Erythroblast (primary cell): Measurements from ENCODE around the gene RIPK1.
"Not testable (repeated sequence)": the region's sequence is repeated elsewhere in the genome, so short reads cannot be mapped to it uniquely, and the experiment has no call there.

ENCODE experiments used
- DNase-seq, 2 experiments: peaks; one replicate each; lab custom pipeline; 2025; lab: John Stamatoyannopoulos, UW
- GATA1 ChIP-seq: IDR thresholded peaks from 2 replicates; pipeline ENCODE4 v1.6.1; 2011; ENCODE audit warnings: low read depth, mild to moderate bottlenecking, control low read depth, low read length, moderate library complexity
- POLR2A ChIP-seq: IDR thresholded peaks from 2 replicates; pipeline ENCODE4 v1.6.1; 2011; ENCODE audit warnings: mild to moderate bottlenecking, low read length

RIPK1 gene

DNA sequence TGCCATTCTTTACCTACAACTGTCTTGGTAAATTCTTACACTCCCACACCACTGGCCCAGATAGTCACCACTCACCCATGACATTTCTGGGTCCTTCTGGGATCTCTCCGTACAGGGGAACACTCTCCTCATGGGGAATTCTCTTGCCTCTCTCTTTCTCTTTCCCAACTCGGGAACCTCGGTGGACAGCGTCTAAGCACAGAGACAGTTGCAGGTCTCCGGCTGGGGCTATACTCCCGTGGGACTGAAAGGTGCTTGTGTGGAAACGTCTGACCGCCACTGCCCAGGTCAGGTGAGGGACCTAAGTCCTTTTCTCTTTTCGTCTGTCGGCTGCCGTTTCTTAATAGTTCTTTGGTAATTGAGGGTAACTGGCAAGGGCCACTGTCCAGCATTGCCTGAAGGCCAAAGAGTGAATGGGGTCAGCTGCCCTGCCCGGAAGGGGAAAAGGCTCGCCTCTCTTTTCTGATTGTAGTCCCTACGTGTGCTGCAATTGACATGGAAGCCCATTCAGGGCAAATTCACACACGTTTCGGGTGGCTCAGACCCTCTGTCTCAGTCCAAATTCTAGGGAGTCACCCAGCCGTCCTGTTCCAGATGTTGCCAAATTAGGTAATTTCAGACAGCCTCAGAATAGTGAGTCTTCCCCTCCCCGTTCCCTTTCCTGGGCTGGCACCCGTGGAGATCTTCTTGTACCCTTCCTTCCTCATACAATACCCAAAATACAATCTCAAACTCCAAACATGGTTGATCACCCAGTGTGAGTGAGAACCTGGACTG is 31.2 kb upstream of the RIPK1 start:
- DNase-seq, result no peak
- TF ChIP-seq POLR2A (no peak), GATA1 (no peak)

DNA sequence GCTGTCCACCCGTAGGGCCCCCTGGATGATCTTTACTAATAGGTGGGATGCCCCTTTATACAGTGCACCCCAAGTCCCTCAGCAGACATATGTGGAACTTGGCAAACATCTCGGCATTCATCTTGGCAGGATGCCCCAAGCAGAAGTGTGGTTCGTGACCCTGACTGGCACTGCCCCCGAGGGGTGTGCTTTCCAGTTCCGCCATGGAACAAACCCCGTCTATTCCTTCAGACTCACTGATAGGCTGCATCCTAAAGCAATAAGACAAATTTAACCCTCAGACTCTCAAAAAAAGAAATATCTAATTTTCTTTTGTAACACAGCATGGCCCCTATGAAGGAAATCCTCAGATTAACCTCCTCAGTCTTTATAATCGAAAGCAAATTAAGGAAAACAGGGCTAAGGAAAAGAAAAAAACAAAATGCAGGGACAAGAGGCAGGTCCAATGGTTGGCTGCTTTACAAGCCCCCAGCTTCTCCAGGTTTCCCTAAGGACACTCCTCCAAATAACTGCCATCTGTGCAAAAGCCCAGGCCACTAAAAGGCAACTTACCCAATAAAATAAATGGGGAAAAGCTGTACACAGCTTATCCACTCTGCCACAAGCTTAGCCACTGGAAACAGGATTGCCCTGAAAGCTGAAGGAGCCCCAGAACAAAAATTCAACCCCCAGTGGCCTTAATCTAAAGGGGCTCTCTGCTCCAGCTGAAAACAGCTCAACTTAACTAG is 30.5 kb upstream of the RIPK1 start:
- DNase-seq, result no peak

DNA sequence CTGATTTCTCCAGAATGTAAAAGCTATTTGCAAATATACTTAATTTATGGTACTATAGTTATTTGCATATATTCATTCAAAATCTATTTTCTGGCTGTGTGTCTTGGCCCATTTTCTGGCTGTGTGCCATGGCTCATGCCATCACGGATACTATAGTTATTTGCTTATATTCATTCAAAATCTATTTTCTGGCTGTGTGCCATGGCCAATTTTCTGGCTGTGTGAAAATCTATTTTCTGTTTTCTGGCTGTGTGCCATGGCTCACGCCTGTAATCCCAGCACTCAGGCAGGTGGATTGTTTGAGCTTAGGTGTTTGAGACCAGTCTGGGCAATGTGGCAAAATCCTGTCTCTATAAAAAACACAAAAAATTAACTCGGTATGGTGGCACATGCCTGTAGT is 28.9 kb upstream of the RIPK1 start:
- TF ChIP-seq POLR2A, result no peak
- TF ChIP-seq GATA1, result no peak
- no peak for DNase-seq

More for the DNA sequence above, 30.5 kb upstream of the RIPK1 start:
- TF ChIP-seq POLR2A (no peak), GATA1 (no peak)

DNA sequence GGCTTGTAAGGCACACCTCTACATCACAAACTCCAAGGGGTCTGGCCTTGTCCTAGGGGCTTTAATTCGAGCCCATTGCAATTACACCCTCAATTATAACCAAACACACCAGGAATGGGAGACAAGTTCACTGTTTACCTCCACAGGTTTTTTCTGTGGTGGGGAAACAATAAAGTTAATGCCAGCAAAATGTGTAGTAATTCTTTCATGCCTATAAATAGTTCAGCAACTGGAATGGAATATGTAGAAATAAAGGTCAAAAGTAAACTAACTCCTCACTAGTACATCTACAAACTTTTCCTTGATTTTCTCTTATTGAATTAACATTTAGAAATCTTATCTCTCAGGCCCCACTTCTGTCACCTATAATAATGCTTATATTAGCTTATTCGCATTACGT is 27.1 kb upstream of the RIPK1 start:
- DNase-seq, result no peak
- TF ChIP-seq POLR2A (no peak), GATA1 (no peak)

DNA sequence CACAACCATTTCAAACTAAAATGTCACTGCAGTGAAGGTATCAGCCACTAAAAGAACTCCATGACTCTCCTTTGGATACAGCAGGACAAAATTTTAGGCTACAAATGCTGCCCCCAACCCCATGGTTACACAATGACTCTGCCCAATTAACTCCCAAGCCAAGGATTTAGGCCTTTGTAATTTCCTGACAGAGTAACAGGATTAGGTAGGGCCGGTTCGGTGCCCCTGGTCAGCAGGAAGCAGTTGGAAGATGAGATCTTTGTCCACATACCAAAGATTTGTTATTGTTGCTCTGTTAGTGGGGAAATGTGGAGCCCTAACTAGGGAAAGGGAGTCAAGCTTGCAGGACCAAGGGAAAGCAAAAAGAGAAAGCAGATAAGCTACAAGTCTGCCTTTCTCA is 26.7 kb upstream of the RIPK1 start:
- TF ChIP-seq POLR2A (no peak), GATA1 (no peak)
- no peak for DNase-seq

DNA sequence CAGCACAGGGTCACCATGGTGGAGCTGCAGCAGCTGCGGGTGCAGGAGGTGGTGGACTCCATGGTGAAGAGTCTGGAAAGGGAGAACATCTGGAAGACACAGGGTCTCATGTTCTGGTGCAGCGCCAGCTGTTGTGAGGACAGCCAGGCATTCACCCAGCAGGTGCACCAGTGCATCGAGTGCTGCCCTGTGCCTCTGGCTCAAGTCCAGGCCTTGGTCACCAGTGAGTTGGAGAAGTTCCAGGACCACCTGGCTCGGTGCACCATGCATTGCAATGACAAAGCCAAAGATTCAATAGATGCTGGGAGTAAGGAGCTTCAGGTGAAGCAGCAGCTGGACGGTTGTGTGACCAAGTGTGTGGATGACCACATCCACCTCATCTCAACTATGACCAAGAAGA is 22.9 kb upstream of the RIPK1 start:
- no peak for DNase-seq

DNA sequence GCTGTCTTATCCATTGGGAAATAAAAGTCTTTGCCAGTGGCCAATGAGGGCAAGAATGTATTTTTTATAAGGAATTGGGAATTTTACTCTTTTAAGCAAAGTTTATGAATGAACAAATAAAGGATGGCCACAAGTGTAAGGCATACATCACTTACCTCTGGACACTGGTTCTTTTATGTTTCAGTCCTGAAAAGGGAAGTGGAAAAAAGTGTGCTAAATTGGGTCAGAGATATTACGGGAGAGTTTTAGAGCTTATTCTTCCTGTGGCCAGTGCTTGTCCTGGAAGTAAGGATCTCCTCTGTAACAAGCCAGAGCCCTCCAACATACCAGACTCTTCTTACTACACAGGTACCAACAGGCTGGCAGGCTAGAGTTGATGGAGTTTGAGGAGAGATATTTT is 22.5 kb upstream of the RIPK1 start:
- TF ChIP-seq GATA1 (no peak), POLR2A (no peak)
- DNase-seq, result no peak

More for the DNA sequence above, 22.9 kb upstream of the RIPK1 start:
- TF ChIP-seq GATA1, result no peak
- no peak for TF ChIP-seq POLR2A

DNA sequence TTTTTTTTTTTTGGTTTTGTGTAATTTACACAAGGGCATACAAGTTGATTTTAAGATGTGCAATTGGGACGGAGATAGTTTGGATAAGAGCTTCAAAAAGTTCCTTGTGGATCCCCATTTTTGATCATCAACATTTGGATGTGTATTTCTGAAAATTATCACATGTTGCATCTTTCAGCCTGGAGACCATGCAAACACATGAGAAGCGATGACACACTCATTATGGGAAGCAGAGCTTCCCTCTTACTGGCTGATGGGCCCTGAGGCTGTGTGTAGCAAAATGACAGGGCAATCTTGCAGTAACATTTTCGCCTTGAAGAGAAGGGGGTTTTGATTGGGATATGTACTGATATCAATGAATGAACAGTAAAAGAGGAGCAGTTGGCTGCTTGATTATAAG is 22.0 kb upstream of the RIPK1 start:
- DNase-seq, result peak in 1 of 2 experiments; percentile 37
- no peak for TF ChIP-seq POLR2A
- no peak for TF ChIP-seq GATA1

DNA sequence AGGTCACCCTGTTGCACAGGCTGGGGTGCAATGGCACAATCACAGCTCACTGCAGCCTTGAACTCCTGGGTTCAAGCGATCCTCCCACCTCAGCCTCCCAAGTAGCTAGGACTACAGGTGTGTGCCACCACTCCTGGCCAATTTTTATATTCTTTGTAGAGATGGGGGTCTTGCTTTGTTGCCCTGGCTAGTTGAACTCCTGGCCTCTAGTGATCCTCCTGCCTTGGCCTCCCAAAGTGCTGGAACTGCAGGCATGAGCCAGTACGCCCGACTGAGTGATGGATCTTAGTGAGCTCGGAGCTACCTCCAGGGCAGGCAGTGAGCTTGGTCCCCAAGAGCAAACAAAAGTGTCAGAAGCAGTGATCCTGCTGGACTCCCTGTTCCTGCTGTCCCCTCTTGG is 20.3 kb upstream of the RIPK1 start:
- DNase-seq, result not testable (repeated sequence)

DNA sequence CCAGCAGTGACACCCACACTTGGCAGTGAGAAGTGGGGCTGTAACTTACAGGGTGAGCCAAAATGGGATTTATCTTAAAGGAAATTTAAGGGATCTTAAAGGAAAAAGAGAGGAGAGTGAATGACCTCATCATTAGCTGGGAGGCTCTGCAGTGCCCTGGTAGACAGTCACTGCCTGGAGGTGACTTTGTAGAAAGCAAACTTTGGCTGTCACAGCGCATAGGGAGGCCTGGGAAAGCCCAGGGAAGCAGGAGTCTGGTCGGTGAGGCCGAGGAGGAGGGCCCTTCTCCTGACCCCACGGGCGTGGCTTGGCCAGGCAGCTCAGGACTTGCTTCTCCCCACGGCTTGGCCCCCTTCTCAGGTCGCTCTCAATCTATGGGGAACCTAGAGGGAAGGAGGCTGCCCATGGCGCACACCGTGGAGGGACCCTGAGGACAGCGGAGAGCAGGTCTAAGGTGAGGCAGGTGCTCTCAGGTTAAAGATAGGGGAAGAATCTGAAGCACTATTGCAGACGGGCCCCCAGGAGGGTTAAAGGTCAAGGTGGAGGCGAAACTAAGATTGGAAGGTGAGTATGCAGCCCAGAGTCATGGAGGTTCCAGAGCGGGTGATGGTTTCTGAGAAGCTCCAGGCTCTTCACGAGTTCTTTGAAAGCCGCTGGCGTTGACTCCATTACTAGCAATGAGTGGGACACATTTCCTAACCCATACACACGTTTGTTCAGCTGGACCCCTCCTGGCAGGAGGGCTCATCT is 15.6 kb upstream of the RIPK1 start:
- DNase-seq, result peak in 1 of 2 experiments; percentile 17
- no peak for TF ChIP-seq GATA1

DNA sequence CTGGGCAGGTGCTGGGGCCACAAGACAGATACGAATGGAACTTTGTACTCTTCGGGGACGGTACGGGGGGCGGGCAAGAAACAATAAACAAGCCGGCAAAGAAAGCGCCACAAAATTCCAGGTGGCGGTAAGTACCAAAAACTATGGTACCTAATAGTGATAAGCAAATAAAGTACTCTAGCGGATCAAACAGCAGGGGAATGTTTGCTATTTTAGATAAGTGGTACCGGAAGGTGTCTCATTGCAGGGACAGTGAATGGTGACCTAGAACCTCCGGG is 15.1 kb upstream of the RIPK1 start:
- DNase-seq, result no peak
- no peak for TF ChIP-seq POLR2A
- TF ChIP-seq GATA1, result no peak

DNA sequence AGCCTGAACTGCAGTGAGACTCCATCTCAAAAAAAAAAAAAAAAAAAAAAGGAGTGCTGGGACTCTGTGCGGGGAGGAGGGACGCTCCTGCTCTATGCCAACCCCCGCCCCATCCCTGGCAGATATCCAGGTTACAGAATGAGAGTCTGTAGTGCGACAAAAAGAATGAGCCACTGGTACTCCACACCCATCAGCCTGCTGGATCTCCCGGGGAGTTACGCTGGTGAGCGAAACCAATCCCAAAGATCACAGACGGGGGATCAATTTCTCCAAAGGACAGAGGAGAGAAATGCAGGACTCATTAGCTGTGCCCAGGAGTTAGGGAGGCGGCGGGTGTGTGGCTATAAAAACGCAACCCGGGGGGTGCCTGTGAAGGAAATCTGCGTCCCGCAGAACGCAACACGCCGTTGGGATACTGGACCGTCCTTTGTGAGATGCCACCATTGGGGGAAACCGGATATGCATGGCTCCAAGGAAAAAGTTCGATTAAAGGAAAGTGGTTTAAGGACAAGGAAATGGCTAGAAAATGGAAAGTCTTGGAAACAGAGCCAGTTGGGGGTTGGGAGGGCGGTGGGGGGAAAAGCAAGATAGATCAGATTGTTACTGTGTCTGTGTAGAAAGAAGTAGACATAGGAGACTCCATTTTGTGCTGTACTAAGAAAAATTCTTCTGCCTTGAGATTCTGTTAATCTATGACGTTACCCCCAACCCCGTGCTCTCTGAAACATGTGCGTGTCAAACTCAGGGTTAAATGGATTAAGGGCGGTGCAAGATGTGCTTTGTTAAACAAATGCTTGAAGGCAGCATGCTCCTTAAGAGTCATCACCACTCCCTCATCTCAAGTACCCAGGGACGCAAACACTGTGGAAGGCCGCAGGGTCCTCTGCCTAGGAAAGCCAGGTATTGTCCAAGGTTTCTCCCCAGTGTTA is 13.8 kb upstream of the RIPK1 start:
- peak; percentile 65 to 78 for DNase-seq

DNA sequence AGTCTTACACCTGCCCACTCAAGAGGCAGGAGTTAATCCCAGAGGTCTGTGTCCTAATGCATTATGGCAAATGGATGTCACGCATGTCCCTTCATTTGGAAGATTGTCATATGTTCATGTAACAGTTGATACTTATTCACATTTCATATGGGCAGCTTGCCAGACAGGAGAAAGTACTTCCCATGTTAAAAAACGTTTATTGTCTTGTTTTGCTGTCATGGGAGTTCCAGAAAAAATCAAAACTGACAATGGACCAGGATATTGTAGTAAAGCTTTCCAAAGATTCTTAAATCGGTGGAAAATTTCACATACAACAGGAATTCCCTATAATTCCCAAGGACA is 13.2 kb upstream of the RIPK1 start:
- DNase-seq, result not testable (repeated sequence)
